ENCODE results near the gene CEP95.

Gene CEP95

GRCh38 chr17:64519601-64520000 lies 12.8 kb downstream of the CEP95 start:
- no peak for DNase-seq

DNA sequence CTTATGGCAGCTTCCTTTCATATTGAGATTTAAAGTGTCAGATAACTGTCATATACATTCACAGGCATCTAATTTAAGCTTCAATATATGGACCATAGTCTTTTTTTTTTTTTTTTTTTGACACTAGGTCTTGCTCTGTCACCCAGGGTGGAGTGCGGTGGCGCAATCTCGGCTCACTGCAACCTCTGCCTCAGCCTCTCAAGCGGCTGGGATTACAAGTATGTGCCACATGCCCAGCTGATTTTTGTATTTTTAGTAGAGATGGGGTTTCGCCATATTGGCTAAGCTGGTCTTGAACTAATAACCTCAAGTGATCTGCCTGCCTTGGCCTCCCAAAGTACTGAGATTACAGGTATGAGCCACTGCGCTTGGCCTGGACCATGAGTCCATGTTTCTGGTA lies 13.6 kb downstream of the CEP95 start:
- no peak for DNase-seq

- no peak for DNase-seq
These were observed 21.1 kb downstream of the CEP95 start for GRCh38 chr17:64527914-64528313.

DNA sequence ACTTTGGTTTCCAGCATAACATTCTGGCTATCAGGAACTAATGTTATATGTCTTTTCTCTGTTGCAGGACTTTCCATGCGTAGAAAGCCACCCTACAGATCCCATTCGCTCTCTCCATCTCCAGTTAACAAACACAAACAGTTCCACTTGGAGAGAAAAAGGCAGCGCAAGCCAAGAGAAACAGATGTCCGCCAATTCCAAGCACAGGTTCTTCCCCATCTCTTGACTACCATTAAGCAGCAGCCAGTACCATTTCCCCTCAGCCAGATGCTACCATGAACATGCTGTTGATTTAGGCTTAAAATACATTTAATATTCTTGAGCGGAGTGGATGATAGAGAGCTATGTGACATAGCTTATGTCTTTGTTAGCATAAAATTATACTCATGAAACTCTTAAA lies 22.4 kb downstream of the CEP95 start:
- no peak for DNase-seq

DNA sequence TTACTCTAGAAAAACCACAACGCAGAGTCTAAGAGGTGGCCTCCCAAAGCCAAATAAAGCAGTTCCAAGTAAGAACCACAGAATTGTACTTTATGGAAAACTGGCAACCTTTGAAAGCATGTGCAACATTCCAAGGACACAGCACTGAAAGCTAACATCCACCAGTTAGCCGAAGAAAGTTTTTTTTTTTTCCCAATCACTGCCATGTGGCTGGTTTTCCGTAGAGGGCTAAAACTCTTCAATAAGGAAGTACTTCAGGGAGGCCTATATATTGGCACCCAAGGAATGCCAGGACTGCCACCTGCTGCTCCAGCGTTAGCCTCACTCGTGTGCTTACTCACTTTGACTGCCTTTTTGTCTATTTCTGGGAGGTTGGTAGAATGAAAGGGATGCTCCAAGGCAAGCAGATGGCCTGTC lies 25.2 kb downstream of the CEP95 start:
- DNase-seq: no peak

DNA sequence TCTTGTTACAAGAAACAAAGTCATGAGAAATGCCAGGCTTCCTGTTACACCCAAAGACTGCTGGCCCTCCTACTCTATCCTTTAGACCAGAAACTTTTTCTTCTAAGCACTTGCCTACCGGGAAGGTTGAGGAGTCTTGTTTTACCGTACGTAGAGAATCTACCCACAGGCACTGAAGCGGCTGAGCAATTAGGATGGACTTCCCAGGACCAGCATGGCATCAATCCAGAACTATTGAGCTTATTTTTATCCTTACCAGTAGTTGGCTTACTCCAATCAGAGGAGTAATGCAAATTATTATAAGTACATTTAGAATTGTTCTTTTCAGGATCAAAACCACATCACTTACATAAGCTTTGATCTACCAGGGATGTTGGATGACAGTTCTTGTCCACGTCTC lies 25.6 kb downstream of the CEP95 start:
- DNase-seq: no peak

DNA sequence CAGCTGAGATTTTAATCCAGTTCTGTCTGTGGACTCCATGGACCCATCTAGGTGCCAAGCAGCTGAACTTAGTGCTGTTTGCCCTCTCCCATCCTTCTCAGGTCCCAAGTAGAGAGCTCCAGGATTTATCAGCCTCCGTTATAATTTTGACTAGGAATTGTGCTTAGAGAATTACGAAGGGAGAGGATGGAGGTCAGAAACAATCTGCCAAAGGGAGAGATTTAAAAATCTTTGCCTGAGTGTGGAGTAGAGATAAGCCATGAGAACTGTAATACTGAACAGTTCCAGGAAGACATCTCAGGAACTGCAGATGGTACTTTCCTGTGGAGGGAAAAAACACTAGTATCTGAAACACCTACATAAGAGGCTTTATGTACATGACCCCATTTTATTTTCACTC lies 27.0 kb downstream of the CEP95 start:
- DNase-seq: no peak

DNA sequence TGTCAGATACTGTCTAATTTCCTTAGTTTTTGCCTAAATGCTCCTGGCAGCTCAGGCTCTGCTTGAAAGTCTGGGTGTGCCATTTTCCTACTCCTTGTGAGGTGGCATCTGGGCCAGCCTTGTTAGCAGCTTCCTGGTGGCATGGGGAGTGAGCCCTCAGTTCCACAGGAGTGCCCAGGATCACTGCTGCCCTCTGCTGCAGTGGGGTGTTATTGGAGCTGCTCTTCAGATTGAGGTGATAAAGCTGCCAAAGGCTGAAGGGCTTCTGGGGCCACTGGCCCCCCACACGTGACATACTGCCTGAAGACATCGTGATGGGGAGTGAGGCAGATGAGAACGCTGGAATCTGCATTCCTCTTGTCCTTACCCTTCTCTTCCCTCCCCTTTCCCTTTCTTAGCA lies 27.4 kb downstream of the CEP95 start:
- no peak for DNase-seq

DNA sequence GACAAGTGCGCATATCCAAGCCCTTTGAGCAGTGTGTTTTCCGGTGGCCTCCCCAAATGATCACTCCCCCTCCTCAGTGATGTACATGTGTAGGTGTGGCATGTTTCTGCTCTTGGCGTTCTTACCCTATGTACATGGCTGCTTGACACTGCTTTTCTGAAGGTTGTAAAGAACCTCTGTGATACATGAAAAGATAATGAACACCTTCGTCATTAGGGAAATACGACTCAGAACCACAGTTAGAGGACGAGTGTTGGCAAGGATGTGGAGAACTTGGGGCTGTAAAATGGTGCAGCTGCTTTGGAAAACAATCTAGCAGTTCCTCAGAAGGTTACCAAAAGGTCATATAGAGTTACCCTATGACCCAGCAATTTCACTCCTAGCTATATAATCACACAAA lies 28.6 kb downstream of the CEP95 start:
- no peak for DNase-seq

- DNase-seq: no peak
These were observed 30.1 kb downstream of the CEP95 start for GRCh38 chr17:64536913-64537312.

- no peak for DNase-seq
These were observed 30.7 kb downstream of the CEP95 start for GRCh38 chr17:64537488-64537887.

GRCh38 chr17:64538508-64539130 lies 31.8 kb downstream of the CEP95 start:
- no peak for DNase-seq

DNA sequence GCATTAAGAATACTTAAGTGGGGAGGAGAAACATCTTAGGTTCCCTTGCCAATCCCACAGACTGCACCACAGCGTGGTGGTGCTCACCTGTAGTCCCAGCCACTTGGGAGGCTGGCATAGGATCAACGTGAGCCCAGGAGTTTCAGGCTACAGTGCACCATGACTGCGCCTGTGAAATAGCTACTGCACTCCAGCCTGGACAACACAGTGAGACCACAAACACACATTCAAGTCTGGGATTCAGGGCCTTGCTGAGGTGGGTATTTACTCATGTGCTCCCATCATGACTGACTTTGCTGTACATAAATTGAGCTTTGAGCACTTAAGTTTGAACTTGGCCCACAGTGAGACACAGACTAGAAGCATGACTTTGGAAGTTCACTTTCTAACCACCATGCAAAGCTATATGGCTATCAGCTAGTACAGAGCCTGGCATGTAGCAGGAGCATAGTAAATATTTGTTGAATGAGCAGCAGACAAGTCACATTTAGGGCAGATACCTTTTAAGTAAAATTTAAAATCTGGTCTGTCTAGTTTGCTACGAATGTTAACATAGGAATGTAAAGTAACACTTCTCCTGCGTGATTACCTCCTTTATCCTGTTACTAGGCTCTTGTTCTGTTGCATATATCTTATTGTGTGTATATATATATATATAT lies 33.5 kb downstream of the CEP95 start:
- no peak for DNase-seq

GRCh38 chr17:64544742-64545141 lies 38.0 kb downstream of the CEP95 start:
- DNase-seq: no peak

DNA sequence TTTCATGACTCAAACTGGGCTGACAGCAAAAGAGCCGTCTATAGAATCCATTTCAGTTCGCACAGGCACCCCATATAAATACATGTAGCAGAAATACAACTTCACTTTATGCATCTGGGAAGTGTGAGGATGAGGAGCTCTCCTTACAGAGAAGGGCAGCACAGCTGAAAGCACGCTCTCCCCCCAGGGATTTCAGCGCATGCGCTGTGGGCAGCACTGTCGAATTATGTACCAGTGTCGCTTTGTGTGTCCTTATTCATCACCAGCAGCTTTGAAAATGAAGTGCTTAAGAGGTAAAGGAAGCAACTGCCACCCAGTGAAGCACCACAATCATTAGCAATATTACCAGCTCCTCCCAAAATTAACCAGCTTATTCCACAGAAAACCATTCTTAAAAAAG lies 39.9 kb downstream of the CEP95 start:
- no peak for DNase-seq

DNA sequence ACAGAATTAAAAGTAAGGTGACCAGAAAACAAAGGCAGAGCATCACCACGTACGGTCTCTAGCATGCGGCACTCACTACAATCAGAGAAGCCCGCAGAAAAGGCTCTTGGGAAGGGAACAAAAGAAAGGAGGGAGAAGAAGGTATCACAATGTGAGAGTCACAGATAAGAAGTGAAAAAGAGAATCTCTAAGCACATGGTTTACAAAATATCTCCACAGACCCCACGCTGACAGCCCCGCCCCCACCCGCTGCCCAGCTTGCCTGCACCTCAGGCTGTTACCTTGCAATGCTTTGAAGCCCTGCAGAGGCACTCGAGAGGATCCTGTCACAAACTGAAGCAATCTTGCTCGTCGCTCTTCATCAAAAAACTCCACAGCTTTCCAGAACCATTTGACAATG lies 40.5 kb downstream of the CEP95 start:
- DNase-seq: no peak

DNA sequence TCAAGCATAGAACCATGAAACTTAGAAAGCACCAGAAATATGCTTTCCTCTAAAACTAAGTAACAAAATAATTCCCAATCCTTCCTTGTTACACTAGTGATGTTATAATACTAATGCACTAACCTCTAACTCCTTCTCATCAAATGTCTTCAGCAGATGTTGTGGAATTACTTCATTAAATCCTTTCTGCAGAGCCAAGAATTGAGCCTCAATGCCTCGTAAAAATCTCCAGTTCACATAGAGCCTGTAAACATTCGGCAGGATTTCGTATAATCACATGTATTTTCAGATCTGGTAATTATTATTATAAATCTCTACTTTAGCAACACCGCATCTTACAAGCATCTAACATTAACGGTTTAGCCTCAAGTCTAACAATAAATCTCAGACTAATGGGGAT lies 44.7 kb downstream of the CEP95 start:
- DNase-seq: no peak

DNA sequence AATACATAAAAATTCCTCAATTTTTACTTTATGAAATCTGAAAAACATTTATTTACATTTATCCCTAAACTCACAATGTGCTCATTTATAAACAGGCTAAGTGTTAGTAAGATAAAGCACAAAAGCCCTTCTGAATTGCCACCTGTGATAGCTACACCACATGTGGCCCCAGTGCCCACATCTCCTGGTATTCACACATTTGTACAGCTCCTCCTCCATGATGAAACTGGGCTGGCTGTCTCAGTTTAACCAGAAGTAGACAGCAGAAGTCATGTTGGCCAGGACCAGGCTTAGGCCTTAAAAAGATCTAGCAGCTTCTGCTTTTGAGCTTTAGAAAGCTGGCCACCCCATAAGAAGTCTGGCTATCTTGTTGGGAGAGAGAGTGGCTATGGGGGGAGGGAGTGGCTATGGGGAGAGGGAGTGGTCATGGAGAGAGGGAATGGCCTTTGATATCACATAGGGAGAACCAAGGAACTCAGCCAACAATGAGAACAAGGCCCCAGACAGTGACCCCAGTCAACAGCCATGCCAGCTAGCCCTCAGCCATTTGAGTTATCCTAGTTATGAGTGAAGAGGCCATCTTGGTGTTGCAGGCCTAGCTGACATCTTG lies 47.4 kb downstream of the CEP95 start:
- DNase-seq: no peak

- no peak for DNase-seq
These were observed 48.5 kb downstream of the CEP95 start for GRCh38 chr17:64555281-64555680.

GRCh38 chr17:64564098-64564497 lies 57.3 kb downstream of the CEP95 start:
- DNase-seq: no peak

GRCh38 chr17:64565563-64565962 lies 58.8 kb downstream of the CEP95 start:
- DNase-seq: no peak

DNA sequence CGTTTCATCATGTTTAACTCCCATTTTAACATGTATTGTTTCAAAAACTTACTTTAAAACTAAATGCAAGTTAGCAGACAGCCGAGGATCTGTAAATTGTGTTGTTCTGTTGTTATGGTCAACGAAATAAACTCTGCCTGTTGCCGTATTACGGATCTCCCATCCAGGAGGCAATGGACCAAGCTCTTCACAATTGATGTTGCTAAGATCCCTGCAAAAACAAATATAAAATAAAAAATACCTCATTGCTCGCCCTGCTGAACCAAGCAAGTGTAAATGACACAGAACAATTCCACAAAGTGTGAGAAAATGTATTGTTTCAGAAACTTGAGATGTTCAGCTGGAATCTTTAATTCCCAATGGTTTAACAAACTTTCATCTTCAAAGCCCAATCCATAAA lies 65.0 kb downstream of the CEP95 start:
- no peak for DNase-seq

- DNase-seq: no peak
These were observed 65.9 kb downstream of the CEP95 start for GRCh38 chr17:64572682-64573154.

- no peak for DNase-seq
These were observed 66.4 kb downstream of the CEP95 start for GRCh38 chr17:64573214-64573613.

GRCh38 chr17:64574646-64575045 lies 67.9 kb downstream of the CEP95 start:
- DNase-seq: no peak

All from stimulated activated naive CD4-positive, alpha-beta T cell (primary cell).